GM12801 (cell line): ENCODE measurements around the gene LST1.

Experiments used
- CTCF ChIP-seq: IDR thresholded peaks from one replicate; pipeline ENCODE4 v1.5.1; 2011; ENCODE audit warnings: control low read depth; ENCODE audit not compliant: insufficient read length; ENCODE audit errors: extremely low read depth

Gene LST1

GRCh38 chr6:31586008-31586407, at the start of gene LST1:
LST1 (plus strand) TSS chr6:31586277; CDS start chr6:31587300, 1,023 bp downstream.
- TF ChIP-seq CTCF: no peak

DNA sequence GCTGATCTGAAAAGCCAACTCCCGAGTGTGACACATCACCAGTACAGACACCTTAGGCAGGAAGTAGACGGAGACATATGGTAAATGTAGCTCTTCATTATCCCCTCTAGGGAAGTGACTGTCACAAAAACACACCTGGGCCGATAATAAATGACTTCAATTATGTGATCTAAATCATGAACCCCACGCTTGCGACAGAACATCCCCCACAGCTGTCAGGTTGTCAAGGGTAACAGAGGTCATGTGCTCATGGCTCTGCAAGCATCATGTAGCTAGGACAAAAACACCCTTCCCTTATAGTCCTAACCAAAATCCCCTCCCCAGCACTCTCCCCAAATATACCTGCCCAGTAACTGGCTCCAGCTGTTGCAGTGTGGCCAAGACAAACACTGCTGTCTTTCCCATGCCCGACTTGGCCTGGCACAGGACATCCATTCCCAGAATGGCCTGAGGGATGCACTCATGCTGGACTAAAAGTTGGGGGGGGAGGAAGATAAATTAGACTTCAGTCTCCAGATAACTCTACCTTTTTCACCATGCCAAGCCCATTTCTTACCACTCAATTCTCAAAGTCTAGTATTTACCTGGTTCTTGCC, 47.2 kb upstream of the LST1 start:
- no peak for TF ChIP-seq CTCF

- TF ChIP-seq CTCF: no peak
Observed at GRCh38 chr6:31540640-31541039, 45.4 kb upstream of the LST1 start.

- TF ChIP-seq CTCF: no peak
Observed at GRCh38 chr6:31541059-31541657, 44.9 kb upstream of the LST1 start.

- TF ChIP-seq CTCF: no peak
Observed at GRCh38 chr6:31541658-31542521, 44.2 kb upstream of the LST1 start, which contains the start of gene DDX39B. DDX39B (minus strand) TSS chr6:31542003; CDS start chr6:31540532, 1,471 bp downstream.

- no peak for TF ChIP-seq CTCF
Observed at GRCh38 chr6:31543639-31544038, 42.4 kb upstream of the LST1 start.

DNA sequence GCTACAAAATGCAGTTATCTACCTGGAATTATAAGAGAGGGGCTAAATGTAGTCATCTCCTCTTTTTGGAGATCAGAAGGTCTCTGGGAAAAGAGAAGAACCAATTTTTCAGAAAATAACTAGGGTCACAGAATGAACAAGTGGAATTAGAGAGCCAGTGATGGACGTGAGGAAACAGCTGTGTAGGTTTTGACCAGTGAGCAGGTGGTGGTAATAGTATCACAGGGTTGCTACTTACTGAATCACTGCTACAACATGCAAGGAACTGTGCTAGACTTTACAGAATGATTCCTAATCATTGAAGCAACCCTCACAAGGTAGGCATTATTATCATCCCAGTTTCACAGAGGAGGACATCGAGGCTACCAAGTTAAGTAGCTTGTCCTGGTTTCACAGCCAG, 41.4 kb upstream of the LST1 start:
- TF ChIP-seq CTCF: no peak
